GM18867 (cell line): Measurements from ENCODE around the gene MS4A4A.

Source experiments
- ATAC-seq: cut with Tn5 transposase; IDR thresholded peaks from one replicate; pipeline ENCODE4 v1.9.1; 2021; ENCODE audit warnings: mild to moderate bottlenecking, moderate library complexity; ENCODE audit not compliant: unreplicated experiment

Gene MS4A4A

DNA sequence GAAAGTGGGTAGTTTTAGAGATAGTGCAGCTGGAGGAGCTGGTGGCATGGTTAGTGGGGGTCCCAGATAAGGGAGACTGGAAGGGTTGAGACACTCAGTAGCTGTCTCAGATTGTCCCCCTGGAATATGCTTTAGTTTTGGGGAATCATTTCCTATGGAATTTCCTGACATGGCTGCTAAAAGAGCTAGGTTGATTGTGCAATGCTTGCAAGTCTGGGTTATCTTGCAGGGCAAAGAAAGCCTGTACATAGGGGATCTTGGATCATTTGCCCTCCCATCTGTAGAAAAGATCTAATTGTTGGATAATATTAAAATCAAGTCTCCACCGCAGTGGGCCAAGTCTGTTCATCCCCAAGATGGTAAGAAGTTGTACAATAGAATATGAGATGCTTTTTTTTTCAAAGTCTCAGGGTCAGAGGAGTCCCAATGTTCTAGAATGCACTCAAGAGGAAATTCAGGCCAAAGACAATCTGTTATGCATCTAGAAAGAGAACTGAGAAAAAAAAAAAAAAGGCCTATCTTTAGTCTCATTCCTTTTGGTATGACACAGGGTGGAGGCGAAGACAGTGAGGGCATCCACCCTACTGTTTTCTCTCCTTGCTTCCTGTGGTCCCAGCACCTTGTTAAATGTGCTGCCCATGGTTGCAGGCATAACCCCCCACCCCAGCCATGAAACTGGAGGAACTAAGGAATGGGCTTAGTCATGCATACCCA lies 66.8 kb downstream of the MS4A4A start:
- peak; percentile 50 for ATAC-seq

DNA sequence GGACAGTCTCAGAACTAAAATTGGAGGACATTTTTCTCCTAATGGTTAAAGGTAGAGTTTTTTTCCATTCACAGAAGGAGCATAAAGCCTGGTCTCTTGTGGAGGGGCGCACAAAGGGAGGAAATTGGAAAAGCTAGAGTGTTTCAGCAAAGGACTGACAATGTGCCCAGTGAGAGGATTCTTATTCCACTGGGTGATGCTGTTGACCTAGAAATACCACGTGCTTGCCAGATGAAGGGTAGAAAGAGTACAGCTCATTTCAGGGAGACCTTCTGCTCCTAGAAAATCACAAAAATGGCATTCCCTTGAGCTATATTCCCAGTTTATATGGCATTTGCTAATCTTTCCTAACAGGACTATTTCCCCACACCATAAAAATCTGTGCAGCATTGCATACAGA lies 67.7 kb downstream of the MS4A4A start:
- no peak for ATAC-seq

DNA sequence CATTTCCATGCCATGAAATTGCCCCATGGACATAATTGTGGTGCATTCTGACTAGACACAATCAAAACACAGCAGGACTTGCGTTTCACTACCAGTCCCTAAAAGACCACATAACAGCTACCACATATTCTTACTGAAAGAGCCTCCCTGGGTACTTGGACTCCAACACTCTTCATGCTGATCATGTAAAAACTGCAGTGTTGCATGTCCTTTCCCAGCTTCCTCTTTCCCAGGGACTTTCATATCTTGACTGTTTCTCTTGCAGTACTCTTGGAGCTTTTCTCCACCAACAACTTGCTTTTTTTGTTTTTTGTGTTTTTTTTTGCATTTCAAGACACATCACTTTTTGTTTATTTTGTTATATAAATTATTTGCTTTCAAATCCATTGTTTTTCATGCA lies 69.5 kb downstream of the MS4A4A start:
- ATAC-seq: no peak

DNA sequence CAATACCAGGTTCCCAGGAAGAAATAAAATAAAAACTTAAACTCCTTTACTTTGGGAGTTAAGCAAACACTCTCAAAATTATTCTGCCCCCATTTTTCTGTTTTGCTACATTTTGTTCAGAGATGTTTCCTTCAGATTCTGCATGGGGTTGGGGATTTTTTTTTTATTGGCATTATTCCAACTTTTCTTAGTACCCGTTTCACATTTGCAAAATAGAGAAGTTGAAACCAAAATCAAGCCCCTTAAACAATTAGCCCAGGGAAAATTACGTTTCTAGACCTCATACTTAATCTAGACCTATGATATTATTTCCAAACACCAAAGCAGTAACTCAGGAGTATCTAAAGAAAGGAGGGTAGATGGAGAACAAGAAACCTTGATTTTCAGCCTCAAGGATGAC lies 77.3 kb downstream of the MS4A4A start:
- no peak for ATAC-seq
